ENCODE results near the gene CCSAP.

Gene CCSAP

GRCh38 chr1:229363723-229364122 lies 20.9 kb upstream of the CCSAP start:
- no peak for DNase-seq

GRCh38 chr1:229360420-229360819 lies 17.6 kb upstream of the CCSAP start:
- DNase-seq = no peak

GRCh38 chr1:229355661-229356060 lies 12.8 kb upstream of the CCSAP start:
- DNase-seq = no peak

GRCh38 chr1:229354226-229354625 lies 11.4 kb upstream of the CCSAP start:
- no peak for DNase-seq

- no peak for DNase-seq
Measured at GRCh38 chr1:229352975-229353374, 10.1 kb upstream of the CCSAP start.

GRCh38 chr1:229349463-229350385 lies 6.9 kb upstream of the CCSAP start:
- no peak for DNase-seq

GRCh38 chr1:229347528-229347927 lies 4.7 kb upstream of the CCSAP start:
- no peak for DNase-seq

- DNase-seq = no peak
Measured at GRCh38 chr1:229344937-229345684, 2.3 kb upstream of the CCSAP start.

GRCh38 chr1:229344139-229344538 lies 1.3 kb upstream of the CCSAP start:
- DNase-seq = no peak

GRCh38 chr1:229341774-229342655 lies 832 bp downstream of the CCSAP start:
- DNase-seq = peak; percentile 84

GRCh38 chr1:229340496-229340895 lies 2.4 kb downstream of the CCSAP start:
- DNase-seq = no peak

GRCh38 chr1:229339520-229339919 lies 3.3 kb downstream of the CCSAP start:
- no peak for DNase-seq

- no peak for DNase-seq
Measured at GRCh38 chr1:229339086-229339485, 3.8 kb downstream of the CCSAP start.

- no peak for DNase-seq
Measured at GRCh38 chr1:229336345-229336744, 6.5 kb downstream of the CCSAP start.

- DNase-seq = no peak
Measured at GRCh38 chr1:229334716-229335115, 8.1 kb downstream of the CCSAP start.

- no peak for DNase-seq
Measured at GRCh38 chr1:229334269-229334668, 8.6 kb downstream of the CCSAP start.

- no peak for DNase-seq
Measured at GRCh38 chr1:229328598-229329362, 14.1 kb downstream of the CCSAP start.

GRCh38 chr1:229327765-229328164 lies 15.1 kb downstream of the CCSAP start:
- peak; percentile 49 for DNase-seq

GRCh38 chr1:229326601-229327000 lies 16.2 kb downstream of the CCSAP start:
- no peak for DNase-seq

GRCh38 chr1:229325853-229326487 lies 16.9 kb downstream of the CCSAP start:
- no peak for DNase-seq

- no peak for DNase-seq
Measured at GRCh38 chr1:229325401-229325800, 17.4 kb downstream of the CCSAP start.
